Spleen (tissue), 11 donors: Measurements from ENCODE around the gene MRPL45. TPM values are rescaled to one million over a fixed set of nuclear protein-coding genes. Genes with fewer than 3 reads are reported as not detected.

Source experiments
- DNase-seq: peaks from one replicate; pipeline ENCODE4 v3.0.0-alpha.2; 2020
- H3K27ac ChIP-seq, 8 donors: fragments of 200-600 bp; sonication (generic) in 7 of 8; 1 replicate in 4 of 8; 2 replicates in 4 of 8; pipeline versions ENCODE4 v1.5.0 to v1.8.0; 2016 to 2021; ENCODE audit warnings: inconsistent platforms in 4 of 8, mild to moderate bottlenecking in 4 of 8, moderate library complexity in 1 of 8
- H3K27me3 ChIP-seq, 7 donors: fragments of 200-600 bp; sonication (generic) in 6 of 7; replicated peaks in 1 of 7; 1 replicate in 4 of 7; 2 replicates in 3 of 7; pipeline versions ENCODE4 v1.5.0 to v1.8.0; 2016 to 2021; ENCODE audit warnings: inconsistent platforms in 3 of 7, mild to moderate bottlenecking in 1 of 7
- H3K36me3 ChIP-seq, 6 donors: fragments of 200-600 bp; sonication (generic) in 5 of 6; 1 replicate in 4 of 6; 2 replicates in 2 of 6; pipeline versions ENCODE4 v1.5.0 to v1.8.0; 2016 to 2021; ENCODE audit warnings: inconsistent platforms in 2 of 6
- H3K4me1 ChIP-seq, 6 donors: fragments of 200-600 bp; sonication (generic) in 5 of 6; 1 replicate in 3 of 6; 2 replicates in 3 of 6; pipeline versions ENCODE4 v1.5.0 to v1.8.0; 2016 to 2021; ENCODE audit warnings: inconsistent platforms in 3 of 6
- H3K4me3 ChIP-seq, 8 donors: fragments of 200-600 bp; sonication (generic) in 7 of 8; 1 replicate in 4 of 8; 2 replicates in 4 of 8; pipeline versions ENCODE4 v1.5.0 to v1.8.0; 2016 to 2021; ENCODE audit warnings: inconsistent platforms in 4 of 8, mild to moderate bottlenecking in 4 of 8, moderate library complexity in 2 of 8
- H3K9me3 ChIP-seq, 8 donors: fragments of 200-600 bp; sonication (generic) in 7 of 8; 1 replicate in 4 of 8; 2 replicates in 4 of 8; pipeline versions ENCODE4 v1.5.0 to v1.8.0; 2016 to 2021; ENCODE audit warnings: inconsistent platforms in 4 of 8
- POLR2A ChIP-seq, 3 donors: fragments of 450-650 bp; IDR thresholded peaks; one replicate each; pipeline ENCODE4 v1.5.1; 2017; ENCODE audit warnings: antibody characterized with exemption in 3 of 3, mild to moderate bottlenecking in 1 of 3
- POLR2AphosphoS5 ChIP-seq, 3 donors: sonication (generic); formaldehyde crosslinking; IDR thresholded peaks; one replicate each; pipeline ENCODE4 v1.5.1; 2017; ENCODE audit warnings: antibody characterized with exemption in 3 of 3
- WGBS, 5 donors: extraction: QIAGEN DNeasy Blood & Tissue Kit in 3 of 5; methylation state at CpG; one replicate each; pipeline versions ENCODE4 v1.1.5 to v1.1.7; 2013 to 2018; 5-methylcytosine and 5-hydroxymethylcytosine counted together
- intact Hi-C: fragments of 100-400 bp; cut with DNase I; formaldehyde crosslinking; loops from one replicate; pipeline ENCODE4 v1.15.0; 2023; ENCODE audit warnings: low total_unique reads
- polyA plus RNA-seq, 3 donors: library from polyadenylated mRNA; stranded (reverse); fragments of 200-250 nt; gene quantifications; one replicate each; pipeline ENCODE4 v1.2.1, GENCODE V29; 2013
- total RNA-seq, 7 donors: library from RNA; depleted of rRNA in 3 of 7; stranded (reverse); fragments of >200 nt in 3 of 7; fragmentation: NEBNext Ultra II Directional in 4 of 7; extraction: Animal tissue kit (Norgen Biotek cat#: 25700) in 4 of 7; gene quantifications; one replicate each; pipeline versions ENCODE4 v1.1.0 to v1.2.1, GENCODE V29; 2016 to 2021
- TF ChIP-seq, protein P1 (sequence below), 11 experiments: fragments of 200-600 bp in 7 of 11; fragments of 450-650 bp in 4 of 11; sonication (generic) in 4 of 11; IDR thresholded peaks in 8 of 11; conservative IDR thresholded peaks in 3 of 11; 1 replicate in 7 of 11; 2 replicates in 4 of 11; pipeline versions ENCODE4 v1.4.0 to v1.8.0; 2016 to 2021; ENCODE audit warnings: antibody characterized with exemption in 11 of 11, inconsistent platforms in 4 of 11, mild to moderate bottlenecking in 1 of 11
- donor health status: healthy with polysubstance abuse.
- donor health status: DM: no; HTN: no; CAD: no; lungs with moderate emphysema.
- donor health status: DM: no; HTN: no; CAD: no.
- donor health status: Bipolar disorder and iron deficiency.
- donor health status: healthy.
- donor health status: DM: no; HTN: no; CAD: no.
- donor health status: DM: yes; HTN: yes; CAD: no.

Gene MRPL45
- total and polyA plus RNA-seq, 10 donors = 17.4 to 25.6 (median 20.7) TPM

DNA sequence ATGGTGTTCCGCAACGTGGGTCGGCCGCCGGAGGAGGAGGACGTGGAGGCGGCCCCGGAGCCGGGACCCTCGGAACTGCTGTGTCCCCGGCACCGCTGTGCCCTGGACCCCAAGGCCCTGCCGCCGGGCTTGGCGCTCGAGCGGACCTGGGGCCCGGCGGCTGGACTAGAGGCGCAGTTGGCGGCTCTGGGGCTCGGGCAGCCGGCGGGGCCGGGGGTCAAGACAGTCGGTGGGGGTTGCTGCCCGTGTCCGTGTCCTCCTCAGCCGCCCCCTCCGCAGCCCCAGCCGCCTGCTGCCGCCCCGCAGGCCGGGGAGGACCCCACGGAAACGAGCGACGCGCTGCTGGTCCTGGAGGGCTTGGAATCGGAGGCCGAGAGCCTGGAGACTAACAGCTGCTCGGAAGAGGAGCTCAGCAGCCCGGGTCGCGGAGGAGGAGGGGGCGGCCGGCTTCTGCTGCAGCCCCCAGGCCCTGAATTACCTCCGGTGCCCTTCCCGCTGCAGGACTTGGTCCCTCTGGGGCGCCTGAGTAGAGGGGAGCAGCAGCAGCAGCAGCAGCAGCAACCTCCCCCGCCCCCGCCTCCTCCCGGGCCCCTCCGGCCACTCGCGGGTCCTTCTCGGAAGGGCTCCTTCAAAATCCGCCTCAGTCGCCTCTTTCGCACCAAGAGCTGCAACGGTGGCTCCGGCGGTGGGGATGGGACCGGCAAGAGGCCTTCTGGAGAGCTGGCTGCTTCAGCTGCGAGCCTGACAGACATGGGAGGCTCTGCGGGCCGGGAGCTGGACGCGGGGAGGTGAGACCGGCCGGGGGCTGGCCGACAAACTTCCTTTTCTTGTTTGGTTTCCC, 55.5 kb downstream of the MRPL45 start:
- Histone ChIP-seq H3K4me1 (peaks cover 6 to 68% (median 38%) of the 10 kb centered on the region in 6 donors), H3K27me3 (no peaks in the 10 kb centered on the region), H3K9me3 (no peaks in the 10 kb centered on the region), H3K4me3 (peak overlapping the region; percentile 67 to 95 (median 84)), H3K36me3 (no peaks in the 10 kb centered on the region), H3K27ac (peak overlapping the region; percentile 42 to 90 (median 84))
- intact Hi-C loops = no loop called here
- TF ChIP-seq, protein P1, sequence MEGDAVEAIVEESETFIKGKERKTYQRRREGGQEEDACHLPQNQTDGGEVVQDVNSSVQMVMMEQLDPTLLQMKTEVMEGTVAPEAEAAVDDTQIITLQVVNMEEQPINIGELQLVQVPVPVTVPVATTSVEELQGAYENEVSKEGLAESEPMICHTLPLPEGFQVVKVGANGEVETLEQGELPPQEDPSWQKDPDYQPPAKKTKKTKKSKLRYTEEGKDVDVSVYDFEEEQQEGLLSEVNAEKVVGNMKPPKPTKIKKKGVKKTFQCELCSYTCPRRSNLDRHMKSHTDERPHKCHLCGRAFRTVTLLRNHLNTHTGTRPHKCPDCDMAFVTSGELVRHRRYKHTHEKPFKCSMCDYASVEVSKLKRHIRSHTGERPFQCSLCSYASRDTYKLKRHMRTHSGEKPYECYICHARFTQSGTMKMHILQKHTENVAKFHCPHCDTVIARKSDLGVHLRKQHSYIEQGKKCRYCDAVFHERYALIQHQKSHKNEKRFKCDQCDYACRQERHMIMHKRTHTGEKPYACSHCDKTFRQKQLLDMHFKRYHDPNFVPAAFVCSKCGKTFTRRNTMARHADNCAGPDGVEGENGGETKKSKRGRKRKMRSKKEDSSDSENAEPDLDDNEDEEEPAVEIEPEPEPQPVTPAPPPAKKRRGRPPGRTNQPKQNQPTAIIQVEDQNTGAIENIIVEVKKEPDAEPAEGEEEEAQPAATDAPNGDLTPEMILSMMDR (IDR thresholded peaks at IDR 0.05 in 8 of 11, conservative IDR thresholded peaks at IDR 0.05 in 3 of 11) = no peak
- TF ChIP-seq POLR2AphosphoS5 (IDR thresholded peaks at IDR 0.05) = peak in 2 of 3 donors; percentile 17 to 40
- DNase-seq = peak; percentile 86
- WGBS, 5 donors = 0 to 1% (median 1%) methylated on average over 35 to 72 of the region's 72 CpGs

DNA sequence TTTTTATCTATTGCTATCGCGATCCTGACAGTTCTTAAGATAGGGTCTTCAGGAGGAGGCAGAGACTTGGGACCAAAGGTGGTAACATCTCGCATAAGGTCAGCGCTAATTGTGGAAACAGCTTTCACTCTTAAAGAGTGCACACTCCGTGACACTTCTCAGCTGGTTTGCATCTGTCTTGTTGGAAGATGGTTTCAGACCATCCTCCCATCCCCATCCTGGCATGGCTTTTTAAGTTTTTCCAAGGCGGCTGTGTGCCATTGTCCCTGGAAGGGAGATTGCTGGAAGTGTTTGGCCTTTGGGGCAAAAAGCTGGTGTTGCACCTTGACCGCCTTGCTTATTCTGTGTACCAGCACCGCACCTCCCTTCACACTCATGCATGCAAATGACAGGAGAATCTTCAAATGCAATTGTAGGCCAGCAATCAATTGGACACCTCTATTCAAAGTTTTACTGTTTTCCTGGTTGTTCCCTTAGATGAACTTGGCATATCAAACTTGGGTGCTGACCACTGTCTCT, 56.2 kb downstream of the MRPL45 start:
- H3K4me3 ChIP-seq = peak overlapping the region; percentile 67 to 95 (median 84)
- DNase-seq = no peak
- no peak for TF ChIP-seq POLR2AphosphoS5 (IDR thresholded peaks at IDR 0.05)
- TF ChIP-seq POLR2A (IDR thresholded peaks at IDR 0.05) = no peak
- TF ChIP-seq, protein P1 (IDR thresholded peaks at IDR 0.05 in 8 of 11, conservative IDR thresholded peaks at IDR 0.05 in 3 of 11) = no peak
- H3K27ac ChIP-seq = peak overlapping the region in 5 of 8 donors; percentile 82 to 90 (median 87)
- intact Hi-C loops = no loop called here
- WGBS, 5 donors = 28 to 35% (median 29%) methylated on average over 8 of the region's 8 CpGs
- H3K36me3 ChIP-seq = no peaks in the 10 kb centered on the region
- H3K27me3 ChIP-seq = no peaks in the 10 kb centered on the region
- H3K9me3 ChIP-seq = no peaks in the 10 kb centered on the region
- H3K4me1 ChIP-seq = peaks cover 6 to 74% (median 38%) of the 10 kb centered on the region in 6 donors

DNA sequence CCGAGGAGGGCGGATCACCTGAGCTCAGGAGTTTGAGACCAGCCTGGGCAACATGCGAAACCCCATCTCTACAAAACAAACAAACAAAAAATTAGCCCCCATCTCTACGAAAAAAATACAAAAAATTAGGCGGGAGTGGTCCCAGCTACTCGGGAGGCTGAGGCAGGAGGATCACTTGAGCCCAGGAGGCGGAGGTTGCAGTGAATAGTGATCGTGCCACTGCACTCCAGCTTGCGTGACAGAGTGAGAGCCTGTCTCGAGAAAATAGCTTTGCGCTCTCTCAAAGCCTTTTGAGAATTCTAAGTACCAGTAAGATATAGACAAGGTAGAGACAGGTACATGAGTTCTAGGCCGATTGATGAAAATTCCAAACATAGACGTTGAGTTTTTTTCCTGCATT, 56.7 kb downstream of the MRPL45 start:
- H3K4me3 ChIP-seq = peak overlapping the region in 2 of 8 donors; percentile 85 to 95
- no peaks in the 10 kb centered on the region for H3K9me3 ChIP-seq
- TF ChIP-seq, protein P1 (IDR thresholded peaks at IDR 0.05 in 8 of 11, conservative IDR thresholded peaks at IDR 0.05 in 3 of 11) = no peak
- TF ChIP-seq POLR2A (IDR thresholded peaks at IDR 0.05) (no peak), POLR2AphosphoS5 (IDR thresholded peaks at IDR 0.05) (no peak)
- WGBS, 5 donors = 87 to 93% (median 92%) methylated on average over 13 of the region's 13 CpGs
- no peak for DNase-seq
- H3K36me3 ChIP-seq = no peaks in the 10 kb centered on the region
- no peak overlapping the region for H3K27ac ChIP-seq
- peaks cover 6 to 77% (median 38%) of the 10 kb centered on the region in 6 donors for H3K4me1 ChIP-seq
- no peaks in the 10 kb centered on the region for H3K27me3 ChIP-seq
- intact Hi-C loops = no loop called here

DNA sequence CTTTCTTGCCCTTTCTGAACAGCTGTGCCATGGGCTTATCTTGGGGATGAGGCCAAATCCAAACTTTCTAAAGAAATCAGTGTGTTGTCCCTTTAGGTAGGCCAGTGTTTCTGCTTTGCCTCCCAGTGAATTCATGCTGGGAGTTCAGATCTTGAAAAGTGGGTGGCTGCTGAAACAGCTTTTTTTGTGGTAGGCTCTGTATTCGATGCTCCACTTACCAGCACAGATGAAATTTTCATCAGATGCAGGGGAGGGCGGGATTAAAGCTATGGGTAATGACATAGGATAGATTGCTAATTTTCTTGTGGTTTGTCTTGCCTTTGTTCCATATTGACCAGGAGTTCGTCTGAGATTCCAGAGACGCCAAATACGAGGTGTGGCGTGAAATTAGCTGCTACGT, 57.5 kb downstream of the MRPL45 start:
- no peak overlapping the region for H3K4me3 ChIP-seq
- intact Hi-C loops = no loop called here
- TF ChIP-seq POLR2A (IDR thresholded peaks at IDR 0.05) (no peak), POLR2AphosphoS5 (IDR thresholded peaks at IDR 0.05) (no peak)
- TF ChIP-seq, protein P1 (IDR thresholded peaks at IDR 0.05 in 8 of 11, conservative IDR thresholded peaks at IDR 0.05 in 3 of 11) = no peak
- peaks cover 6 to 69% (median 36%) of the 10 kb centered on the region in 6 donors for H3K4me1 ChIP-seq
- no peaks in the 10 kb centered on the region for H3K9me3 ChIP-seq
- WGBS, 5 donors = 89 to 94% (median 92%) methylated on average over 7 of the region's 7 CpGs
- no peak for DNase-seq
- H3K36me3 ChIP-seq = no peaks in the 10 kb centered on the region
- no peak overlapping the region for H3K27ac ChIP-seq
- H3K27me3 ChIP-seq = no peaks in the 10 kb centered on the region
